CD4-positive, alpha-beta T cell (primary cell): ENCODE measurements around the gene ADARB2. TPM values are rescaled to one million over a fixed set of nuclear protein-coding genes. Genes with fewer than 3 reads are reported as not detected.

Source experiments
- ATAC-seq: fragments of 200-7000 bp; cut with Tn5 transposase; one replicate; pipeline ENCODE4 v1.10.0; 2022; ENCODE audit warnings: mild to moderate bottlenecking; ENCODE audit not compliant: poor library complexity
- CTCF ChIA-PET: fragments of 350-600 bp; sonication (Branson Sonifier 250); formaldehyde crosslinking; loops from one replicate; lab custom pipeline; 2021; ENCODE audit warnings: antibody characterized with exemption, inconsistent platforms; lab: Charles Lee
- POLR2A ChIA-PET: fragments of 350-600 bp; sonication (Branson Sonifier 250); formaldehyde crosslinking; loops from one replicate; lab custom pipeline; 2021; ENCODE audit warnings: antibody characterized with exemption, inconsistent platforms; lab: Charles Lee
- DNase-seq, 14 experiments: peaks; one replicate each; pipeline ENCODE4 v3.0.0-alpha.2; 2013 to 2020; ENCODE audit warnings: mixed read lengths in 2 of 14
- H3K27ac ChIP-seq, 2 donors: one replicate each; pipeline versions ENCODE4 v1.5.1 to v1.7.0; 2013; ENCODE audit warnings: low read length in 2 of 2, low read depth in 1 of 2, mild to moderate bottlenecking in 1 of 2
- H3K27me3 ChIP-seq, 2 experiments: 1 replicate in 1 of 2; 2 replicates in 1 of 2; pipeline versions ENCODE4 v1.6.1 to v1.7.0; 2013; ENCODE audit warnings: low read length in 2 of 2, control low read depth in 1 of 2, mild to moderate bottlenecking in 1 of 2, moderate library complexity in 1 of 2; ENCODE audit not compliant: insufficient read depth in 2 of 2, control insufficient read depth in 1 of 2
- H3K36me3 ChIP-seq: one replicate; pipeline ENCODE4 v1.6.1; 2013; ENCODE audit warnings: low read length, control low read depth; ENCODE audit not compliant: insufficient read depth
- H3K4me1 ChIP-seq: one replicate; pipeline ENCODE4 v1.6.1; 2013; ENCODE audit warnings: low read length, control low read depth; ENCODE audit not compliant: insufficient read depth
- H3K4me3 ChIP-seq: one replicate; pipeline ENCODE4 v1.5.1; 2013; ENCODE audit warnings: mild to moderate bottlenecking, low read length, moderate library complexity
- H3K9me3 ChIP-seq, 2 experiments: 1 replicate in 1 of 2; 2 replicates in 1 of 2; pipeline versions ENCODE4 v1.6.1 to v1.7.0; 2013; ENCODE audit warnings: low read length in 2 of 2, mild to moderate bottlenecking in 2 of 2, control low read depth in 1 of 2, moderate library complexity in 1 of 2; ENCODE audit not compliant: control insufficient read depth in 1 of 2, insufficient read depth in 1 of 2
- H3K27ac Mint-ChIP-seq: one replicate; pipeline ENCODE4 v1.8.0; 2020; ENCODE audit warnings: mixed read lengths
- H3K27me3 Mint-ChIP-seq: one replicate; pipeline ENCODE4 v1.8.0; 2021; ENCODE audit warnings: mixed read lengths
- H3K36me3 Mint-ChIP-seq: one replicate; pipeline ENCODE4 v1.8.0; 2021; ENCODE audit warnings: low read depth, mixed read lengths
- H3K4me1 Mint-ChIP-seq: one replicate; pipeline ENCODE4 v1.8.0; 2021; ENCODE audit warnings: low read depth, mixed read lengths
- H3K4me3 Mint-ChIP-seq: one replicate; pipeline ENCODE4 v1.8.0; 2020; ENCODE audit warnings: mild to moderate bottlenecking, mixed read lengths
- H3K9me3 Mint-ChIP-seq: one replicate; pipeline ENCODE4 v1.8.0; 2020; ENCODE audit warnings: mixed read lengths
- intact Hi-C, 2 experiments: fragments of 100-400 bp; cut with DNase I in 1 of 2; cut with micrococcal nuclease in 1 of 2; formaldehyde crosslinking; loops; one replicate each; pipeline versions ENCODE4 v1.15.1 to v1.9.0; 2023 to 2025; cut with DNase I, micrococcal nuclease
- total RNA-seq, 174 experiments: library from RNA in 2 of 174; stranded (reverse) in 2 of 174; gene quantifications; one replicate each; pipeline ENCODE4 v1.2.3 and lab custom pipeline; 2021 to 2026
- TF ChIP-seq, protein P1 (sequence below): fragments of 200-600 bp; IDR thresholded peaks from one replicate; pipeline ENCODE4 v1.8.0; 2022; ENCODE audit warnings: antibody characterized with exemption, mild to moderate bottlenecking

The ADARB2 gene
- total RNA-seq, 2 experiments from 2014 or later: 0.14 TPM; not detected in 1

DNA sequence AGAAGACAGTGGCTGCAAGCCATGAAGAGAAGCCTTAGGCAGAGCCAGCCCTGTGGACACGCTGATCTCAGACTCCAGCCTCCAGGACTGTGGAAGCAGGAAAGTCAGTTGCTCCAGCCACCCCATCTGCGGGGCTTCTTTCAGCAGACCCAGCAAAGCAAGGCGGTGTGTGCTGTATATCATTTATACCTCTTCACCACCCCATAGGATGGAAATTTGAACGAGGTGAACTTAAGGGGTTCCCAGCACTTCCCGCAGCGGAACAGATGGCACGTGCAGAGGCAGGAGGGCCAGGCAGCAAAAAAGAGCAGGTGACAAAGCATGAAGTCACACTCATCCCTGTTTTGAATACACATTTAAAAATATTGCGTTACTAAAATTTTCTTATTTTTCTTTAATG lies 159.4 kb downstream of the ADARB2 start:
- Histone ChIP-seq H3K36me3 (no peaks in the 10 kb centered on the region), H3K27me3 (no peaks in the 10 kb centered on the region), H3K4me3 (no peak overlapping the region), H3K27ac (no peak overlapping the region), H3K9me3 (peaks cover 0 to 3% of the 10 kb centered on the region in 2 experiments), H3K4me1 (no peaks in the 10 kb centered on the region)
- TF ChIP-seq, protein P1, sequence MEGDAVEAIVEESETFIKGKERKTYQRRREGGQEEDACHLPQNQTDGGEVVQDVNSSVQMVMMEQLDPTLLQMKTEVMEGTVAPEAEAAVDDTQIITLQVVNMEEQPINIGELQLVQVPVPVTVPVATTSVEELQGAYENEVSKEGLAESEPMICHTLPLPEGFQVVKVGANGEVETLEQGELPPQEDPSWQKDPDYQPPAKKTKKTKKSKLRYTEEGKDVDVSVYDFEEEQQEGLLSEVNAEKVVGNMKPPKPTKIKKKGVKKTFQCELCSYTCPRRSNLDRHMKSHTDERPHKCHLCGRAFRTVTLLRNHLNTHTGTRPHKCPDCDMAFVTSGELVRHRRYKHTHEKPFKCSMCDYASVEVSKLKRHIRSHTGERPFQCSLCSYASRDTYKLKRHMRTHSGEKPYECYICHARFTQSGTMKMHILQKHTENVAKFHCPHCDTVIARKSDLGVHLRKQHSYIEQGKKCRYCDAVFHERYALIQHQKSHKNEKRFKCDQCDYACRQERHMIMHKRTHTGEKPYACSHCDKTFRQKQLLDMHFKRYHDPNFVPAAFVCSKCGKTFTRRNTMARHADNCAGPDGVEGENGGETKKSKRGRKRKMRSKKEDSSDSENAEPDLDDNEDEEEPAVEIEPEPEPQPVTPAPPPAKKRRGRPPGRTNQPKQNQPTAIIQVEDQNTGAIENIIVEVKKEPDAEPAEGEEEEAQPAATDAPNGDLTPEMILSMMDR: no peak
- POLR2A ChIA-PET: no interaction called here
- DNase-seq (no peak), ATAC-seq (no peak)
- no peaks in the 10 kb centered on the region for H3K36me3 Mint-ChIP-seq
- no peak overlapping the region for H3K4me3 Mint-ChIP-seq
- intact Hi-C loops: no loop called here
- H3K27ac Mint-ChIP-seq: no peak overlapping the region
- CTCF ChIA-PET: no interaction called here
- H3K27me3 Mint-ChIP-seq: peaks cover 4% of the 10 kb centered on the region
- H3K9me3 Mint-ChIP-seq: no peaks in the 10 kb centered on the region
- H3K4me1 Mint-ChIP-seq: no peaks in the 10 kb centered on the region

DNA sequence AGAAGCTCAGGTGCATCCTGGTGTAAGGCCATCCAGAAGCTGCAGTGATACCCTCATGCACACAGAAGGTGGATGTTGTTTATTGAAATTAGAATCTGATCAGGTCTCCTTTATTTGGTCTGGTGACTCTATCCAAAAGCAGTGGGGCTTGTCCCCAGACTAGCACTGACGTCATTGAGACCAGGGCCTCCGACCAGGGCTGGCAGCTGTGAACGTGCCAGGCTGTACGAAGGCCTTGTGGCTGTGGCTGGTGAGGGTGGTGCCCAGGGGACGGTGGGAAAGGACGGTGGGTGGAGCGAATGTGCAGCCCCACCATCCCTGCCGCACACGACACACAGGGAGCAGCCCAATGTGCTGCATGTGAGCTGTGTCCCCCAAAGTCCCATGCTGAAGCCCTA lies 160.0 kb downstream of the ADARB2 start:
- Mint-ChIP-seq H3K27me3 (peaks cover 4% of the 10 kb centered on the region), H3K36me3 (no peaks in the 10 kb centered on the region), H3K27ac (no peak overlapping the region), H3K4me1 (no peaks in the 10 kb centered on the region), H3K4me3 (no peak overlapping the region), H3K9me3 (no peaks in the 10 kb centered on the region)
- no peaks in the 10 kb centered on the region for H3K4me1 ChIP-seq
- ChIA-PET CTCF (no interaction called here), POLR2A (no interaction called here)
- peaks cover 0 to 3% of the 10 kb centered on the region in 2 experiments for H3K9me3 ChIP-seq
- intact Hi-C loops: no loop called here
- TF ChIP-seq, protein P1: no peak
- ATAC-seq (no peak), DNase-seq (no peak)
- H3K27me3 ChIP-seq: no peaks in the 10 kb centered on the region
- no peak overlapping the region for H3K4me3 ChIP-seq
- no peak overlapping the region for H3K27ac ChIP-seq
- no peaks in the 10 kb centered on the region for H3K36me3 ChIP-seq

DNA sequence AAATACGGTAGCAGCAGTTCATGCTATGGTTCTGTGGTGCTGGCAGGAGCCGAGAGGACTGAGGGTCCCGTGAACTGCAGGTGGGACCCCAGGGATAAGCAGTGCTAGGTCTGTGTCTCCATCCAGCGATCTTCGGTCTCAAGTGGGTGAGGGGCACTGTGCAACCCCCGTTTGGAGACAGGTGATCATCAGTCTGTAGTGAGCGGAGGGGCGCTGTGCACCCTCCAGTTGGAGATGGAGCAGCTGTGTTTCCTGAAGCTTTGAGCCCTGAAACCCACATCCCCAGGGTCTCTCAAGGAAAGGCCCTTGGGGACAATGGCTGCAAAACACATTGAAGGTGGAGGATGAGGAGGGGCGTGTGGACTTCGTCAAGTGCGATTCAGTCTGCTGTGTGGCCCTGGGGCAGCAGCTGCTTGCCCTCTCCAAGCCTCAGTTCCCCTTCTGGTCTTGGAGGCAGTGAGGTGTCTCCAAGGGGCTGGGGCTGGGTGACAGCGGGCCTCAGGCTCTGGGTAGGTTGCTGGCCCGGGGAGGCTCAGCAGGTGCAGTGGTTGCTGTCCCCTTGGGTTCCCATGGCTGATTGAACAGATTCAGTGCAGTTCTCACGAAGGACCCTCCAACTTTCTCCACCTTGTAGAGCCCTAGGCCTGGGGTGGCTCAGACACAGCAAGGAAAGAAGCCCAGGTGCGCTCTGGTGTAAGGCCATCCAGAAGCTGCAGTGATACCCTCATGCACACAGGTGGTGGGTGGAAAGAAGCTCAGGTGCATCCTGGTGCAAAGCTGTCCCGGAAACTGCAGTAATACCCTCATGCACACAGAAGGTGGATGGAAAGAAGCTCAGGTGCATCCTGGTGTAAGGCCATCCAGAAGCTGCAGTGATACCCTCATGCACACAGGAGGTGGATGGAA lies 160.6 kb downstream of the ADARB2 start:
- Histone ChIP-seq H3K36me3 (no peaks in the 10 kb centered on the region), H3K27me3 (no peaks in the 10 kb centered on the region), H3K9me3 (peaks cover 0 to 6% of the 10 kb centered on the region in 2 experiments), H3K4me3 (no peak overlapping the region), H3K4me1 (no peaks in the 10 kb centered on the region), H3K27ac (no peak overlapping the region)
- Mint-ChIP-seq H3K27me3 (peaks cover 4% of the 10 kb centered on the region), H3K9me3 (no peaks in the 10 kb centered on the region), H3K4me1 (no peaks in the 10 kb centered on the region), H3K4me3 (no peak overlapping the region), H3K27ac (no peak overlapping the region), H3K36me3 (no peaks in the 10 kb centered on the region)
- POLR2A ChIA-PET: no interaction called here
- intact Hi-C loops: no loop called here
- no peak for DNase-seq
- ATAC-seq: no peak
- TF ChIP-seq, protein P1: no peak
- CTCF ChIA-PET: no interaction called here
